Measurements from ENCODE around the gene SLC35F3. TPM values are rescaled to one million over a fixed set of nuclear protein-coding genes. Genes with fewer than 3 reads are reported as not detected.

The SLC35F3 gene
- total RNA-seq, 6 experiments from 2014 or later = not detected

DNA sequence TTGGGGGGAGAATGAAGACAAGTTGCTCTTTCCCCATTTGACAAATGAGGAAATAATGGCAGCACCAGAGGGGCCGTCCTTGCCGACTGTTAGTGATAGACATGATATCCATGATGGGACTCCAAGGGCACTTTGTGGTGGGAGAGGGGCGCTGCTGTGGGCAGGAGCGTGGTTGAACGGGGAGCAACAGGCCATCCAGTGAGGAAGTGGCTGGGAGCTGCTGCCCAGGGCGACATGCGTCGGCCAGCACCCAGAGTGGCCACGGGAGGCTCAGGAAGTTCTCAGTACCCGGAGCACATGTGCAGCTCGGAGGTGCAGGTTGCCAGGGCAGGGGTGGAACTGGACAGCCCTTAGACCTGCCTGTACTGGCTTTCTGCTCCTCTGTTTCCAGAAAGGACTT lies 71.0 kb downstream of the SLC35F3 start:
- no peak for ATAC-seq
- Histone ChIP-seq H3K36me3 (no peaks in the 10 kb centered on the region), H3K27me3 (no peaks in the 10 kb centered on the region), H3K9me3 (no peaks in the 10 kb centered on the region), H3K4me3 (no peak overlapping the region), H3K27ac (no peak overlapping the region), H3K4me1 (no peaks in the 10 kb centered on the region)
- WGBS (ENCODE audit: insufficient coverage, low coverage, low lambda C conversion rate, missing lambda C conversion rate) = 70% methylated on average over 2 of the region's 11 CpGs
- DNase-seq = no peak
- intact Hi-C loops (cut with DNase I) = no loop called here
- no peak for TF ChIP-seq POLR2A (IDR thresholded peaks at IDR 0.05)
- TF ChIP-seq, protein P1, sequence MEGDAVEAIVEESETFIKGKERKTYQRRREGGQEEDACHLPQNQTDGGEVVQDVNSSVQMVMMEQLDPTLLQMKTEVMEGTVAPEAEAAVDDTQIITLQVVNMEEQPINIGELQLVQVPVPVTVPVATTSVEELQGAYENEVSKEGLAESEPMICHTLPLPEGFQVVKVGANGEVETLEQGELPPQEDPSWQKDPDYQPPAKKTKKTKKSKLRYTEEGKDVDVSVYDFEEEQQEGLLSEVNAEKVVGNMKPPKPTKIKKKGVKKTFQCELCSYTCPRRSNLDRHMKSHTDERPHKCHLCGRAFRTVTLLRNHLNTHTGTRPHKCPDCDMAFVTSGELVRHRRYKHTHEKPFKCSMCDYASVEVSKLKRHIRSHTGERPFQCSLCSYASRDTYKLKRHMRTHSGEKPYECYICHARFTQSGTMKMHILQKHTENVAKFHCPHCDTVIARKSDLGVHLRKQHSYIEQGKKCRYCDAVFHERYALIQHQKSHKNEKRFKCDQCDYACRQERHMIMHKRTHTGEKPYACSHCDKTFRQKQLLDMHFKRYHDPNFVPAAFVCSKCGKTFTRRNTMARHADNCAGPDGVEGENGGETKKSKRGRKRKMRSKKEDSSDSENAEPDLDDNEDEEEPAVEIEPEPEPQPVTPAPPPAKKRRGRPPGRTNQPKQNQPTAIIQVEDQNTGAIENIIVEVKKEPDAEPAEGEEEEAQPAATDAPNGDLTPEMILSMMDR (IDR thresholded peaks at IDR 0.05) = no peak

DNA sequence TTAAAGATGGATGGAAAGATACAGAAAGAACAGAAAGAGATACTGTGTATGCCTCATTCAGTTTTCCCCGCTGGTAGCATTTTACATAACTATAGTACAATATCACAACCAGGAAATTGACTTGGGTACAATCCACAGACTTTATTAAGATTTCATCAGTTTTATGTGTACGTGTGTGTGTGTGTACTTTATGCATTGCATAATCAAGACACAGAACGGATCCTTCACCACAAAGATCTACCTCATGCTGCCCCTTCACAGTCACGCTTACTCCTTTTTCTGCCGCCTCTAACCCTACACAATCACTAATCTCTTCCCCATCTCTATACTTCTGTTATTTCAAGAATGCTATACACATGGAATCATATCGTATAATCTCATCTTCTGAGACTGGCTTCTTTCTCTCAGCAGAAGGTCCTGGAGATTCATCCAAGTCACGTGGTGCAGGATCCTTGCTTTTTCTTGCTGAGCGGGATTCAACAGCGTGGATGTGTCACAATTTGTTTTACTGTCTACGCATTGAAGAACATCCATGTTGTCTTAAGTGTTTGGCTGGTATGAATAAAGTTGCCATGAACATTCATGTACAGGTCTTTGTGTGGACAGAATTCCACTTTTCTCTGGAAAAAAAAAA lies 76.7 kb downstream of the SLC35F3 start:
- H3K9me3 ChIP-seq = no peaks in the 10 kb centered on the region
- WGBS (ENCODE audit: insufficient coverage, low coverage, low lambda C conversion rate, missing lambda C conversion rate) = 72% methylated on average over 10 of the region's 10 CpGs
- no peak for ATAC-seq
- H3K27ac ChIP-seq = no peak overlapping the region
- intact Hi-C loops (cut with DNase I) = no loop called here
- no peak for TF ChIP-seq POLR2A (IDR thresholded peaks at IDR 0.05)
- TF ChIP-seq, protein P1 (IDR thresholded peaks at IDR 0.05) = no peak
- H3K36me3 ChIP-seq = no peaks in the 10 kb centered on the region
- H3K4me1 ChIP-seq = no peaks in the 10 kb centered on the region
- H3K27me3 ChIP-seq = no peaks in the 10 kb centered on the region
- no peak overlapping the region for H3K4me3 ChIP-seq
- no peak for DNase-seq

DNA sequence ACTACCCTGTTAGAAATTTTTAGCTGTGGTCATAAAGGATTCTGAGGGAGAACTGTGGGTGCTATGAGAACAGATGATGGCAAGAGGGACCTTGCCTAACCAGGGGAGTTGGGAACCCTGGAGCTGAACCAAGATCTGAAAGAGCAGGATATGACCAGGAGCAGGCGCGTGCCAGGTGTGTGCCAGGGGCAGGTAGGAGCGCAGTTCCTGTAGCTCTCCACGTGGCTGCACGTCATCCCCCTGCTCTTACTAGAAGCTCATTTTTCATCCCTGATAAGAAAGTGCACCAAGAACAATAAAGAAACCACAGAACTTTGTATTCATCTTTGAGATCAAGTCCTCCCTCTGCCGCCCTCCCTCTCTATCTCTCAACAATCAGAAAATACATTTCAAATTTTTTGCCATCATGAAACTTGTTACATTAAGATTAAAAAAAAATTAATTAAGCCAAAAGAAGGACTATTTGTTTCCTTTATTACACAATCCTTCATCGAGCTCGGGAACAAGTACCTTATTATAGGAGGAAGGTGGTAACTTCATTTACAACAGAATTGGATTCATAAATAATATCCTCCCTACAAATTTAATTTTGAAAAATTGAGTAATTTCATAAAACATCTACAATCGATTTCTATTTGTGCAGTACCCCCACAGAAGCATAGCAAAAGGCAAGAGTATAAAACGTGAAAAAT lies 78.5 kb downstream of the SLC35F3 start:
- DNase-seq (no peak), ATAC-seq (no peak)
- 61% methylated on average over 10 of the region's 10 CpGs for WGBS (ENCODE audit: insufficient coverage, low coverage, low lambda C conversion rate, missing lambda C conversion rate)
- TF ChIP-seq, protein P1 (IDR thresholded peaks at IDR 0.05) = no peak
- TF ChIP-seq POLR2A (IDR thresholded peaks at IDR 0.05) = no peak
- Histone ChIP-seq H3K4me1 (no peaks in the 10 kb centered on the region), H3K36me3 (no peaks in the 10 kb centered on the region), H3K27ac (no peak overlapping the region), H3K27me3 (no peaks in the 10 kb centered on the region), H3K9me3 (no peaks in the 10 kb centered on the region), H3K4me3 (no peak overlapping the region)
- intact Hi-C loops (cut with DNase I) = no loop called here

DNA sequence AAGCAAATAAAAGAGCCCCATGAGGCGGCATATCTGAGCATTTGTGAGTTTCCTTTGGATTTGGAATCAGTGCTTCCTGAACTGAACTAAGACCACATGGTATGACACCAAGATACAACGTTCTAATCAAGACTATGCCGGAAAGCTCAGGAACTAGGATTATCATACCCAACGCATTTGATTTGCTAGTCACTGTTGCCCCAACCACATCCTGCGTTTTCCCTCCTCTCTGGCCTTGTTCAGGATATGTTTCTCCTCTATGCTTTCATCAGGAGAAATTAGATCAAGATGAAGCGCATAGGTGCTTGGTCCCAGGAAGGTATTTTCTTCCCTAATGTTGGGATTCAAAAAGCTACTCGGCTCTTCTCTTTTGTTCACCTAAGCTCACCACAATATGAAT lies 79.3 kb downstream of the SLC35F3 start:
- no peaks in the 10 kb centered on the region for H3K27me3 ChIP-seq
- H3K36me3 ChIP-seq = no peaks in the 10 kb centered on the region
- H3K4me1 ChIP-seq = no peaks in the 10 kb centered on the region
- no peaks in the 10 kb centered on the region for H3K9me3 ChIP-seq
- DNase-seq (no peak), ATAC-seq (no peak)
- intact Hi-C loops (cut with DNase I) = no loop called here
- no peak overlapping the region for H3K4me3 ChIP-seq
- no peak for TF ChIP-seq POLR2A (IDR thresholded peaks at IDR 0.05)
- TF ChIP-seq, protein P1 (IDR thresholded peaks at IDR 0.05) = no peak
- no peak overlapping the region for H3K27ac ChIP-seq
- WGBS (ENCODE audit: insufficient coverage, low coverage, low lambda C conversion rate, missing lambda C conversion rate) = 69% methylated on average over 7 of the region's 7 CpGs

Data from right lobe of liver (tissue), 6 donors.